Immature natural killer cell (primary cell): ENCODE data around the gene MYO5B. TPM values are rescaled to one million over a fixed set of nuclear protein-coding genes. Genes with fewer than 3 reads are reported as not detected.

ENCODE experiments used
- DNase-seq, 3 donors: peaks; one replicate each; pipeline ENCODE4 v3.0.0; 2022; ENCODE audit warnings: mixed read lengths in 1 of 3
- H3K27ac Mint-ChIP-seq, 6 donors: one replicate each; pipeline ENCODE4 v1.8.0; 2020; ENCODE audit warnings: mixed read lengths in 6 of 6, mild to moderate bottlenecking in 5 of 6, inconsistent platforms in 4 of 6, moderate library complexity in 3 of 6
- H3K27me3 Mint-ChIP-seq, 3 donors: one replicate each; pipeline ENCODE4 v1.8.0; 2020 to 2021; ENCODE audit warnings: low read depth in 3 of 3, mild to moderate bottlenecking in 3 of 3, mixed read lengths in 3 of 3, moderate library complexity in 3 of 3, inconsistent platforms in 1 of 3
- H3K36me3 Mint-ChIP-seq, 3 donors: one replicate each; pipeline ENCODE4 v1.8.0; 2020; ENCODE audit warnings: mixed read lengths in 3 of 3, inconsistent platforms in 2 of 3, mild to moderate bottlenecking in 2 of 3
- H3K4me1 Mint-ChIP-seq, 2 donors: one replicate each; pipeline ENCODE4 v1.8.0; 2020; ENCODE audit warnings: inconsistent platforms in 2 of 2, mild to moderate bottlenecking in 2 of 2, mixed read lengths in 2 of 2, moderate library complexity in 1 of 2
- H3K4me3 Mint-ChIP-seq, 5 donors: one replicate each; pipeline ENCODE4 v1.8.0; 2020; ENCODE audit warnings: mild to moderate bottlenecking in 5 of 5, mixed read lengths in 5 of 5, inconsistent platforms in 3 of 5, moderate library complexity in 3 of 5
- H3K9me3 Mint-ChIP-seq, 6 donors: one replicate each; pipeline ENCODE4 v1.8.0; 2020; ENCODE audit warnings: mild to moderate bottlenecking in 6 of 6, mixed read lengths in 6 of 6, inconsistent platforms in 4 of 6, moderate library complexity in 3 of 6
- polyA plus RNA-seq, 3 donors: library from polyadenylated mRNA; unstranded; fragments of 300-500 nt; fragmentation: Illumina TruSeq; gene quantifications; one replicate each; pipeline ENCODE4 v1.2.3, GENCODE V29; 2021

The MYO5B gene
- polyA plus RNA-seq, 3 donors from 2014 or later: 0.04 TPM; not detected in 2

DNA sequence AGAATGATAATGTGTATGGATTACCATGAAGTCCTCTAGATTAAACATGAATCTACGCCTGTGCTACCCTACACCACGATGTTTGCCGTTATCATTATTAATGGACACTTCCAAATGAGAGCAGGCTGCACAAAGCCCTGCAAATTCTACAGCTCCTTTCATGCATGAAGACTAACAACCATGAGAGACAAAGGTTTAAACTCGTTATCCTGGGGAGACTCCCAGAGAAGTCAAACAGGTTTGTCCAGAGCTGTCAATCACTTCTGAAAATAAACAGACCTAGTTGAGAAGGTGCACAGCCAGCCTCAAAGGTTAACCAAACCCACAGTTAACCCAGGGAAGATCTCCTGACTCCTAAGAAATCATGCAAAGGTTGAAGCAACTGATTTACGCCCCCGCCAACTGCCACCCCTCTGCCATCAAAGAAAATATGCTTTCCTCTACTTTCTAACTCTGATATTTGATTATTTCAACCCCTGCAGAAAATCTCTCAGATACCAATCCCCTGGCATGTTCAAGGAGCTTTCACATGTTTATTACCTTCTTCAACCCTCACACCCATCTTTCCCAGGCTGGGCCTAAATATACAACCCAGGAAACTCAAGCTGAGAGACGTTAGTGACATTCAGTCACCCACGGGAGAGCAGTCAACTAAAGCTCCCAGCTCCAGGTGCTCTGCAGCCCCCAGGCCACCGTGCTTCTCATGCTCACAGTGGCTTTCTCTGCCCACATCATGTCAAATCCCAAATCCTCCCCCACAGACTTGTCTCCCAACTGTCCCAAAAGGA lies 35.9 kb downstream of the MYO5B start:
- no peak for DNase-seq
- Mint-ChIP-seq H3K27ac (no peak overlapping the region), H3K4me1 (no peaks in the 10 kb centered on the region), H3K36me3 (no peaks in the 10 kb centered on the region), H3K27me3 (peaks cover 6 to 8% (median 6%) of the 10 kb centered on the region in 3 donors), H3K4me3 (no peak overlapping the region), H3K9me3 (no peaks in the 10 kb centered on the region)

DNA sequence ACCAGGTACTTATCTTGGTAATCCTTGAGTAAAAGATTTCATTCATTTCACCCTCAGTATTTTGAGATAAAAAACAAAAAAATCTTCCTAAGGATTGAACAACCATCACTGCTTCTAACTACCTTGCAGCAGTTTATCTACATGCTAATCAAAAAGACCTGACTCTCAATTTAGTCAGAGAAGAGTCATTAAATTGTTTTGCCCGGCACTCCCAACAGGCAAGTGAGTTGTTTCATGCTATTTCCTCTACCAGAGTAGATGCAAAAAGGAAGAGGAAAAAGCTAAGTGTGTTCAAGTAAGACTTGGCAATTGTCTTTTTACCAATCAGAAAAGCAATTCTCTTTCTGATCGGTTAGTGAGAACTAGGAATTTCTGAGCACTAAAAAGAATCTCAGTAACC lies 39.5 kb downstream of the MYO5B start:
- no peaks in the 10 kb centered on the region for H3K36me3 Mint-ChIP-seq
- DNase-seq: no peak
- no peaks in the 10 kb centered on the region for H3K4me1 Mint-ChIP-seq
- no peak overlapping the region for H3K4me3 Mint-ChIP-seq
- peaks cover 0 to 8% (median 5%) of the 10 kb centered on the region in 3 donors for H3K27me3 Mint-ChIP-seq
- no peaks in the 10 kb centered on the region for H3K9me3 Mint-ChIP-seq
- H3K27ac Mint-ChIP-seq: no peak overlapping the region

DNA sequence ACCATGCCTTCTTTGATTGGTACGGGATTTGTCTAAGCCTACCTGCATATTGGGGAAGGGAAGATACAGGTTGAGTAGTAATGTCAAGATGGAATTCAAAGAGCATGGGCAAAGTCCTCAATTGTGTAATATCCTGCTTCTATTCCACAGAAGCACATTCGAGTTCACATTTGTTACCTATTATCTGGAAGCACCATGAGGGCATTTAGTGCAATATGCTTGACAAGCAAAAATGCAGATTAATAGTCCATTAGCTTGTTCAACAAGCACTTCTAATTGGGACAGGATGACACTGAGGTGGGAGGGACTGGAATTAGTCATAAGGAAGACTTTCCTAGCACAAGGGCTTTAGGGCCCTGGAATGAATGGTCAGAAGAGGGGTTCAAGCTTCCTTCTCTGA lies 40.5 kb downstream of the MYO5B start:
- Mint-ChIP-seq H3K36me3 (no peaks in the 10 kb centered on the region), H3K27ac (no peak overlapping the region), H3K9me3 (no peaks in the 10 kb centered on the region), H3K27me3 (peaks cover 0 to 8% (median 4%) of the 10 kb centered on the region in 3 donors), H3K4me3 (no peak overlapping the region), H3K4me1 (no peaks in the 10 kb centered on the region)
- DNase-seq: no peak

DNA sequence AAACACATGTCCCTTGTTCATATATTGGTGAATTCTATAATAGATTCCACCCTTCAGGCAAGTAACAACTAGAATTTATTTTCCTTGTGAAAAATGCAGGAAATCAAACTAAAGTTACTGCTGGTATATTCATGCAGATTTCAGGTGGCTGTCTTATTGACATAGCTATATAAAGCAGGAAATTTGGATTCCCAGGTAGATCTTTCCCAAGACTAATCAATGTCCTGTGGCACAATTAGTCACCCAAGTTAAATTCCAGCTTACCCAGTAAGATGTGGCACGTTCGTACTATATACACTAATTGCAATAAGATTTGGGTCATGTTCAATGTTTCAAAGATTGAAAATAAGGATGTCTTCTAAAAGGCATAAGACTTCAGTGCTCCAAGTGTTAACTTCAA lies 42.0 kb downstream of the MYO5B start:
- H3K36me3 Mint-ChIP-seq: no peaks in the 10 kb centered on the region
- peaks cover 0 to 1% (median 0%) of the 10 kb centered on the region in 6 donors for H3K9me3 Mint-ChIP-seq
- no peak overlapping the region for H3K27ac Mint-ChIP-seq
- no peaks in the 10 kb centered on the region for H3K4me1 Mint-ChIP-seq
- H3K4me3 Mint-ChIP-seq: no peak overlapping the region
- DNase-seq: no peak
- H3K27me3 Mint-ChIP-seq: peaks cover 0 to 5% (median 2%) of the 10 kb centered on the region in 3 donors

DNA sequence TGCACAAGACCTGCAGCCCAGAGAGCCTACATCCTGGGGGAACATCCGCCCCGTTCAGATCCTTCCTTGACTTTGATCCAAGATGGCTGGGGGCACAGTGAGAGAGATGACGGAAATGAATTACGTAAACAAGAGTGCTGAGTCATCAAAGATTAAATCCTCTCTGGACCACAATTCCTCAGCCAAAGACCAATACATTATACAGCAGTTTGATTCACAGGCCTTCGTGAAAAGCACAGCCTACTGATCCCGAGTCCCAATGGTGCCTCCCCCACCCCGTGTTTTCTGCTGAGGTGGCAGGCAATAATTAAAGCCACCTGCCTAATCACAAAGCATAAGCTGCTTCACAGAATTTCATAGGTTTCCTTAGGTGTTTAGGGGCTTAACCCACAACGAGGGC lies 43.0 kb downstream of the MYO5B start:
- Mint-ChIP-seq H3K27me3 (peaks cover 0 to 6% (median 3%) of the 10 kb centered on the region in 3 donors), H3K27ac (no peak overlapping the region), H3K9me3 (peaks cover 0 to 1% (median 0%) of the 10 kb centered on the region in 6 donors), H3K36me3 (no peaks in the 10 kb centered on the region), H3K4me1 (no peaks in the 10 kb centered on the region), H3K4me3 (no peak overlapping the region)
- DNase-seq: no peak

DNA sequence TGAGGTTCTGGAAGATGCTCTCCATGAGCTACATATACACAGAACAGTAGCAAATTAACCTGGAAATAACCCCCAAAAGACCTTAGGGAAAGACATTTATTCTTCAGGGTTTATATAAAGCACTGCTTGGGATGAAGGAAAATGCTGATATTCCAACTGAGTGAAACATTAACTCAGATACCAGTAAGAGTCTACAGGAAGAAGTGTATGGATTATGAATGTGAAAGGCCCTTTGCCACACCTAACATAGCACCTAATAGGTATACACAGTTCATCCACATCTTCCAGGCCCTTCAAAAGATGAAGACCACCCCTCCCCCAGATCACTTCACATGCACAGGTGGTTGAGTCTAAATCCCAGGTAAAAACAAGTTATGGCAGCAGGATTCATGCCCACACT lies 50.4 kb downstream of the MYO5B start:
- DNase-seq: no peak
- Mint-ChIP-seq H3K4me3 (no peak overlapping the region), H3K36me3 (no peaks in the 10 kb centered on the region), H3K4me1 (no peaks in the 10 kb centered on the region), H3K27me3 (peaks cover 0 to 7% (median 3%) of the 10 kb centered on the region in 3 donors), H3K27ac (no peak overlapping the region), H3K9me3 (peaks cover 0 to 2% (median 0%) of the 10 kb centered on the region in 6 donors)

DNA sequence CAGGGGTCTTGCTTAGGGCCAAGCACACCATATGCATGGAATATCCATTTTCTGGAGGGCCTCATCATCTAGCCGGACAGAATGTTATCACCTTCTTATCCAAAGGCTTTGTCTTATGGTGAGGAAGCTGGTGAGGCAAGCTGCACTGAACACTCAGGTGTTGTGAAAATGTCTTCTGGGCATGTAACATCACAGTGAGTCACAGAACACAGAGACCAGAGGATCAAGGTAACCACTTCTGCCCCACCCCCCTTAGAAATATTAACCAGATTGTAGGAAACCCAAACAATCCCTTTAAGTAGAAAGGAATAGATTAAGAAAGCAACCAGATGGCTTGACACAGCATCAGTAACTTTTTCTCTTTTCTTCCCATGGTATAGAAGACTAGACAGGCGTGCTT lies 51.1 kb downstream of the MYO5B start:
- Mint-ChIP-seq H3K4me3 (no peak overlapping the region), H3K9me3 (peaks cover 0 to 2% (median 0%) of the 10 kb centered on the region in 6 donors), H3K27ac (no peak overlapping the region), H3K4me1 (no peaks in the 10 kb centered on the region), H3K27me3 (peaks cover 0 to 8% (median 3%) of the 10 kb centered on the region in 3 donors), H3K36me3 (no peaks in the 10 kb centered on the region)
- no peak for DNase-seq

DNA sequence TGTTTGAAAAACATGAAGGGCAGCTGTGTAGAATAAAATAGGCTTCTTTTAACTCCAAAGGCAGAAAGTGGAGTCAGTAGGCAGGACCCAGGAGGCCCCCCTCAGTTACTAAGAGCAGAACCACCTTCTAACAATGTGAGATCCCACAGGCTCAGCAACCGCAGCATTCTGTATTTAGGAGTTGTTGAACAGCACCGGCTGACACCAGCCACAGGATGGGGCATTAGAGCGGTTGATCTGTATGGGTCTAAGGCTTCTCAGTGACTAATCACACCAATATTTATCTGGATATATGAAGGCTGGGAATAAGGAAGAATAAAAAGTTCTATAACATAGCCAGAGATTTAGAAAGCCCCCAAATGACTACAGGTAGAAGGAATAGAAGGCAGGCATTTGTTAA lies 51.7 kb downstream of the MYO5B start:
- peaks cover 0 to 9% (median 4%) of the 10 kb centered on the region in 3 donors for H3K27me3 Mint-ChIP-seq

DNA sequence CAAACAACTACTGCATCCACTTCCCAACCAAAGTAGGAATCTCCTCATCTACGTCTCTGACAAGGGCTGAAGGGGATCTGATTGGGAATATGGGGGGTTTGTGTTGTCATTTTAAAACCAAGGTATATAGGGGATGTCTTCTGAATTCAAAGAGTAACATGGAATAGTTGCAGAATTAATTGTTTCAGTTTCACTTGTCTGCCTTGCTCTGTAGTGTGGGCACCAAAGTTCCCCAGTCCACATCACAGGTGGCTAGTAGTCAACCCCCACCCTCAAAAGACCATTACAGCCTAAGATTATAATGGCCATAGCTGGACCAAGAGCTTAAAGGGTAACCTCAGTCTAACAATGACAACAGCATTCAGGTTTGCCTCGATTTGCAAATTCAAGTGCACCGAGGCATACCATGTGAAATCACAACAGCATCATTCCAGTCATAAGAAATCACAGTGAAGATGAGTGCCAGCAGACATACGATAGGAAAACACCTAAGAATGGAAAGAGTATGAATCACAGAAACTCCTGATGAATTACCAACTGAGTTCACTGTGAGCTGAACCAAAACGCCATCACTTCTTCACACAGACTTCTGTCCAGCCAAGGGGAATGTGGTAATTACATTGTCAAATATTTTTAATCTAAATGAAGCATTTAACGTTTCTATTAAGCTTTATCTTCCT lies 52.4 kb downstream of the MYO5B start:
- no peaks in the 10 kb centered on the region for H3K4me1 Mint-ChIP-seq
- H3K27me3 Mint-ChIP-seq: peaks cover 0 to 9% (median 8%) of the 10 kb centered on the region in 3 donors
- H3K36me3 Mint-ChIP-seq: no peaks in the 10 kb centered on the region
- no peak overlapping the region for H3K4me3 Mint-ChIP-seq
- peaks cover 0 to 2% (median 0%) of the 10 kb centered on the region in 6 donors for H3K9me3 Mint-ChIP-seq
- no peak overlapping the region for H3K27ac Mint-ChIP-seq
- no peak for DNase-seq

More for the DNA sequence above, 51.7 kb downstream of the MYO5B start:
- H3K36me3 Mint-ChIP-seq: no peaks in the 10 kb centered on the region
- no peak overlapping the region for H3K27ac Mint-ChIP-seq
- no peak overlapping the region for H3K4me3 Mint-ChIP-seq
- peaks cover 0 to 2% (median 0%) of the 10 kb centered on the region in 6 donors for H3K9me3 Mint-ChIP-seq
- no peak for DNase-seq
- no peaks in the 10 kb centered on the region for H3K4me1 Mint-ChIP-seq

DNA sequence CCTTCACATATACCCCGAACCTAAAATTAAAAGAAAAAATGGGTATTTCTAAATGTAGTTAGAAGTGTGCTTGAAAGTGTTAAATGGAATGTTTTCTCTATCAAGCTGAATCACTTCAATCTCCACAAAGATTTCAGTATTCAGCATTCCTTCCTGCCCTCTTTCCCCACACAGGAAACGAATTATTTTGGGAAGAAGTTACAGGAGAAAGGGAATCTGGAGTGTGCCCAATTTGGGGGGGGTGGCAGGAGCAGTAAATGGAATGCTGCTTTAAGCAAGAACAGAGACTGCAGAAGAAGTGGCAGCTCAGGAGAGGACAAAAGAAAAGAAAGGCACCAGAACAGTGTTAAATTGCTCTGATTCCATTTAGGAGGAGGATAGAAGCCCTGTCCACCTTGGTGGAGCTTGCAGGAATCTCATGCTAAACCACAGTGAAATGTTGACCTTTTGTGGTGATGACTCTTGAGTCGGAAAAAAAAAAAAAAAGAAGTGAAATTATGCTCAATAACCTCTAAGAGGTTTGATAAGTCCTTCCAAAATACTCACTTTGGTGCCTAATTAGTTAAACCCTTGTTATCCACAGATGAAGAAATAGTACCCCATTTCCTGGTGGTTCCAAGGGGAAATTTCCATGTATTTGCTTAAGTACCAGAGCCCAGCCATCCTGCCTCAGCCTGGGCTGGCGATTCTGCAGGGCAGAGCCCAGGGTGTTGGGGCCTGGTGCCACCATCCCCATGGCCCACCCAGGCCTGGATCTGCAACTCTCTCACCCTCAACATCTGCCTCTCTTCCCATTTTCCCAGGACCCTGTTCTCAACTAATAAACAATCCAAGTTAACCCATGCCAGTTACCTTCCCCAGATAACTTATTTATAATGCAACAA lies 56.5 kb downstream of the MYO5B start:
- Mint-ChIP-seq H3K4me1 (no peaks in the 10 kb centered on the region), H3K9me3 (peaks cover 0 to 2% (median 0%) of the 10 kb centered on the region in 6 donors), H3K36me3 (no peaks in the 10 kb centered on the region), H3K4me3 (no peak overlapping the region), H3K27ac (no peak overlapping the region), H3K27me3 (peaks cover 0 to 16% (median 5%) of the 10 kb centered on the region in 3 donors)
- DNase-seq: no peak

DNA sequence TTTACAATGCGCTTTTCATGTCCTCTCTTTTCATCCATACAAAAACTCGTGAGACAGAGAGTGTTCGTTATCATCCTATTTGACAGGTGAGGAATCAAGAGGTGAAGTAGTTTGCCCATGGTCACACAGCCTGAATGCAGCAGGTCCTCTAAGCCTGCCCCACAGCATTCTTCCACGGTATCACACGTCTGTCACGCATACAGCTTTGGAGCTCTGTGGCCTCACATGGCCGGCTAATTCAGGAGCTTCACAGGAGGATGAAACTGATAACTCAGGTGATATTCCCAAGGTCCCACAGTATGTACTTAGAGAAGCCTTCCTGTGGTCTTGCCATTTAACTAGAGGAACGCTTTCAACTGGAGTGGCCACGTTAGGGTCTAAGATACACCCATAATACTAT lies 59.0 kb downstream of the MYO5B start:
- DNase-seq: no peak
- H3K4me1 Mint-ChIP-seq: no peaks in the 10 kb centered on the region
- H3K9me3 Mint-ChIP-seq: peaks cover 0 to 2% (median 0%) of the 10 kb centered on the region in 6 donors
- peaks cover 0 to 22% (median 5%) of the 10 kb centered on the region in 3 donors for H3K27me3 Mint-ChIP-seq
- no peak overlapping the region for H3K27ac Mint-ChIP-seq
- no peak overlapping the region for H3K4me3 Mint-ChIP-seq
- H3K36me3 Mint-ChIP-seq: no peaks in the 10 kb centered on the region

DNA sequence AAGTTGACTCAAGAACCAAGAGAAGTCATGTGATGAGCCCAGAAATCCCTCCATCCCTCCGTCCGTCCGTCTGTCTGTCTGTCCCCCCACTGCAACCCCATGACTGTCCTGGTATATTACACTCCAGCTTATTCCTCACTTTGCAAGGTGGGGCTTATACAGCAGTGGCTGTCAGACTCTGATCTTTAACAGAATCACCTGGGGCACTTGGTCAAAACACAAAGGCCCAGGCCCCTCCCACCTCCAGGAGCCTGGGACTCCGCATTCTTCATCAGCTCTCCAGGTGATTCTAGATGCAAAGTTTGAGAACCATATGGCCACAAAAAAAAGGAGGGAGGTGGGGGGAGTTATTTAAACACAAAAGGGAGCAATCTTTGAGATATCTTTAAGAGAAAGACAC lies 61.4 kb downstream of the MYO5B start:
- H3K4me1 Mint-ChIP-seq: no peaks in the 10 kb centered on the region
- no peaks in the 10 kb centered on the region for H3K9me3 Mint-ChIP-seq
- H3K27ac Mint-ChIP-seq: no peak overlapping the region
- H3K27me3 Mint-ChIP-seq: peaks cover 0 to 17% (median 8%) of the 10 kb centered on the region in 3 donors
- DNase-seq: no peak
- no peak overlapping the region for H3K4me3 Mint-ChIP-seq
- no peaks in the 10 kb centered on the region for H3K36me3 Mint-ChIP-seq

DNA sequence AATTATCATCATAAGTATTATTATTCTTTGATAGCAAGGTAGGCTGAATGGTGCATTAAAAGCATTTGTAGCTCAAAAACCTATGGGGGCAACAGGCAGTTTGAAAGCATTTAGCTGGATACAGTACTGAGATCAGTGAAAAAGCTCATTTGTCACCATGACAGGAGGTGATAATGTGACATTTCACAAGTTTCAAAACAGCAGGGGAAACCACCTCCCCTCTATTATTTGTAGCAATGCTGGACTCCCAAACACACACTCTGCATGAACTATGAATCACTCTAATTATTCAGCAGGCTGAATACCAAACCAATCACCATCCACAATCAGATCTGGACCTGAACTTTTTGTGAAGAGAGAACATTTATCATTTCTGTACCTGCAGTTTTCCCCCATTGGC lies 63.4 kb downstream of the MYO5B start:
- no peaks in the 10 kb centered on the region for H3K36me3 Mint-ChIP-seq

More for the DNA sequence above, 63.4 kb downstream of the MYO5B start:
- Mint-ChIP-seq H3K27ac (no peak overlapping the region), H3K4me3 (no peak overlapping the region), H3K9me3 (no peaks in the 10 kb centered on the region), H3K27me3 (peaks cover 2 to 23% (median 4%) of the 10 kb centered on the region in 3 donors), H3K4me1 (no peaks in the 10 kb centered on the region)
- DNase-seq: no peak
